Parathyroid adenoma (tissue), 2 donors: Measurements from ENCODE around the gene ZRANB2.

Experiments
- H2AFZ ChIP-seq: fragments of 300-600 bp; sonication (generic); one replicate; pipeline ENCODE4 v1.7.0; 2017; ENCODE audit warnings: antibody characterized with exemption, mild to moderate bottlenecking
- H3K27ac ChIP-seq: fragments of 300-600 bp; sonication (generic); one replicate; pipeline ENCODE4 v1.7.0; 2017
- H3K27me3 ChIP-seq: fragments of 300-600 bp; sonication (generic); one replicate; pipeline ENCODE4 v1.7.0; 2017; ENCODE audit warnings: low read length; ENCODE audit not compliant: control insufficient read depth, insufficient read depth
- H3K36me3 ChIP-seq: fragments of 300-600 bp; sonication (generic); one replicate; pipeline ENCODE4 v1.7.0; 2017; ENCODE audit warnings: low read length; ENCODE audit not compliant: control insufficient read depth, insufficient read depth
- H3K4me1 ChIP-seq: fragments of 300-600 bp; sonication (generic); one replicate; pipeline ENCODE4 v1.7.0; 2017; ENCODE audit warnings: control low read depth
- H3K4me2 ChIP-seq: fragments of 300-600 bp; sonication (generic); one replicate; pipeline ENCODE4 v1.7.0; 2017; ENCODE audit warnings: low read length
- H3K4me3 ChIP-seq: fragments of 300-600 bp; sonication (generic); one replicate; pipeline ENCODE4 v1.7.0; 2017; ENCODE audit warnings: low read depth, low read length
- H3K79me2 ChIP-seq: fragments of 300-600 bp; sonication (generic); one replicate; pipeline ENCODE4 v1.7.0; 2017; ENCODE audit warnings: control low read depth
- H3K9ac ChIP-seq: fragments of 300-600 bp; sonication (generic); one replicate; pipeline ENCODE4 v1.7.0; 2017; ENCODE audit warnings: mild to moderate bottlenecking
- H3K9me3 ChIP-seq: fragments of 300-600 bp; sonication (generic); one replicate; pipeline ENCODE4 v1.7.0; 2017; ENCODE audit warnings: low read length; ENCODE audit not compliant: control insufficient read depth
- CTCF ChIP-seq: fragments of 300-600 bp; sonication (generic); IDR thresholded peaks from one replicate; pipeline ENCODE4 v1.7.0; 2017; ENCODE audit warnings: antibody characterized with exemption, mild to moderate bottlenecking
- donor health status: primary hyperparathyroidism.

The ZRANB2 gene

GRCh38 chr1:71106658-71107322 lies 26.0 kb upstream of the ZRANB2 start:
- Histone ChIP-seq H3K36me3 (no peaks in the 10 kb centered on the region), H3K4me2 (no peak overlapping the region), H3K9ac (no peak overlapping the region), H2AFZ (no peak overlapping the region), H3K79me2 (no peaks in the 10 kb centered on the region), H3K27ac (no peak overlapping the region), H3K9me3 (no peaks in the 10 kb centered on the region), H3K4me3 (no peak overlapping the region), H3K4me1 (no peaks in the 10 kb centered on the region), H3K27me3 (no peaks in the 10 kb centered on the region)
- no peak for TF ChIP-seq CTCF

- H3K27me3 ChIP-seq, result no peaks in the 10 kb centered on the region
- H3K36me3 ChIP-seq, result no peaks in the 10 kb centered on the region
- no peaks in the 10 kb centered on the region for H3K9me3 ChIP-seq
- no peak overlapping the region for H3K27ac ChIP-seq
- H3K4me2 ChIP-seq, result no peak overlapping the region
- no peak overlapping the region for H2AFZ ChIP-seq
- H3K4me1 ChIP-seq, result no peaks in the 10 kb centered on the region
- H3K79me2 ChIP-seq, result no peaks in the 10 kb centered on the region
- H3K4me3 ChIP-seq, result no peak overlapping the region
- no peak overlapping the region for H3K9ac ChIP-seq
- TF ChIP-seq CTCF, result no peak
Measured at GRCh38 chr1:71104417-71104816, 23.6 kb upstream of the ZRANB2 start.

GRCh38 chr1:71101839-71102376 lies 21.1 kb upstream of the ZRANB2 start:
- H3K4me1 ChIP-seq, result no peaks in the 10 kb centered on the region
- no peaks in the 10 kb centered on the region for H3K36me3 ChIP-seq
- no peak overlapping the region for H2AFZ ChIP-seq
- no peak overlapping the region for H3K4me2 ChIP-seq
- no peak for TF ChIP-seq CTCF
- no peaks in the 10 kb centered on the region for H3K27me3 ChIP-seq
- no peaks in the 10 kb centered on the region for H3K79me2 ChIP-seq
- no peak overlapping the region for H3K27ac ChIP-seq
- no peak overlapping the region for H3K9ac ChIP-seq
- H3K9me3 ChIP-seq, result no peaks in the 10 kb centered on the region
- H3K4me3 ChIP-seq, result no peak overlapping the region

GRCh38 chr1:71097428-71097827 lies 16.6 kb upstream of the ZRANB2 start:
- Histone ChIP-seq H3K9me3 (no peaks in the 10 kb centered on the region), H3K4me2 (no peak overlapping the region), H2AFZ (no peak overlapping the region), H3K4me1 (no peaks in the 10 kb centered on the region), H3K79me2 (no peaks in the 10 kb centered on the region), H3K4me3 (no peak overlapping the region), H3K9ac (no peak overlapping the region), H3K27ac (no peak overlapping the region), H3K27me3 (no peaks in the 10 kb centered on the region), H3K36me3 (no peaks in the 10 kb centered on the region)
- TF ChIP-seq CTCF, result no peak

GRCh38 chr1:71094913-71095312 lies 14.1 kb upstream of the ZRANB2 start:
- no peaks in the 10 kb centered on the region for H3K79me2 ChIP-seq
- no peaks in the 10 kb centered on the region for H3K27me3 ChIP-seq
- no peaks in the 10 kb centered on the region for H3K4me1 ChIP-seq
- no peak overlapping the region for H3K4me2 ChIP-seq
- H3K4me3 ChIP-seq, result no peak overlapping the region
- H3K36me3 ChIP-seq, result no peaks in the 10 kb centered on the region
- no peak overlapping the region for H3K27ac ChIP-seq
- H3K9ac ChIP-seq, result no peak overlapping the region
- no peak overlapping the region for H2AFZ ChIP-seq
- H3K9me3 ChIP-seq, result no peaks in the 10 kb centered on the region
- TF ChIP-seq CTCF, result no peak
